Myocyte (in vitro differentiated cells): Measurements from ENCODE around the gene LRPAP1. TPM values are rescaled to one million over a fixed set of nuclear protein-coding genes. Genes with fewer than 3 reads are reported as not detected.
"Not testable (repeated sequence)": the region's sequence is repeated elsewhere in the genome, so short reads cannot be mapped to it uniquely, and the experiment has no call there.

Experiments used
- DNase-seq: peaks from one replicate; pipeline ENCODE4 v3.0.0-alpha.2; 2012; ENCODE audit warnings: low read depth
- total RNA-seq: library from RNA; depleted of rRNA; stranded (reverse); fragments of >200 nt; gene quantifications from 2 replicates; pipeline ENCODE4 v1.2.3, GENCODE V29; 2014

LRPAP1 gene
- total RNA-seq, 1 donor from 2014 or later = 194 TPM

DNA sequence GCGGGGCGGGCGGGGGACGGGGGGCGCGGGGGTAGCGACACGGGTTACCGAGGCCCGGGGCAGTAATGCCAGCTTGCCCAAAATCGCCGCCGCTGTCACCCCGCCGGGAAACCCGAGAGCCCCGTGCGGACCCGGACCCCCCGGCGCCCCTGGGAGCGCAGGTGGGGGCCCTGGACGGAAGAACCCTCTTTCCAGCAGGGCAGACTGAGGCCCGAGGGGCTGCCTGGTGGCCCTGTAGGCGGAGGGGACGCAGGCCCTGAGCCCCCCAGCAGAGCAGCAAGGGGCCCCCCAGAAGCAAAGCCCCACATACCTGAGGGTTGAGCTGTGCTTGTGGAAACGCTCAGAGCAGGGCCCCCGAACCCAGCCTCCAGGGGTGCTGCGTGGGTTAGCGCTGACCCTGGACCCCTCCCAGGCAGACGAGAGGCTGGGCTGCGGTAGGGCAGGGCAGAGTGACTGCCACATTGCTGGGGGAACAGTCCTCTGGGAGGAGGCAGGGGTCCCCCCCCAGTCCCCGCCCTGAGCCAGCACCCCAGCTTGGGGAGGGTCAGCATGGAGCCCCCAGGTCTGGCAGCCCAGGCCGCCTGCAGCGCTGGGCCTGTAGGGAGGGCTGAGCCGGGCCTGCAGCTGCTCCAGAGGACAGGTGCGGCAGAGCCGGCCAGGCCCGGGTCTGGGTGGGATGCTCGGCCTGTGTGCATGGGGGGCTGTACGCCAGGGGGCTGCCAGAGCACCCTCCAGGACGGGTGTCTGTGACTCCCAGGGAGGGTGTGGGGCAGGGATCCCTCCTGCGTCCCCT, 68.5 kb downstream of the LRPAP1 start:
- DNase-seq = peak; percentile 54

DNA sequence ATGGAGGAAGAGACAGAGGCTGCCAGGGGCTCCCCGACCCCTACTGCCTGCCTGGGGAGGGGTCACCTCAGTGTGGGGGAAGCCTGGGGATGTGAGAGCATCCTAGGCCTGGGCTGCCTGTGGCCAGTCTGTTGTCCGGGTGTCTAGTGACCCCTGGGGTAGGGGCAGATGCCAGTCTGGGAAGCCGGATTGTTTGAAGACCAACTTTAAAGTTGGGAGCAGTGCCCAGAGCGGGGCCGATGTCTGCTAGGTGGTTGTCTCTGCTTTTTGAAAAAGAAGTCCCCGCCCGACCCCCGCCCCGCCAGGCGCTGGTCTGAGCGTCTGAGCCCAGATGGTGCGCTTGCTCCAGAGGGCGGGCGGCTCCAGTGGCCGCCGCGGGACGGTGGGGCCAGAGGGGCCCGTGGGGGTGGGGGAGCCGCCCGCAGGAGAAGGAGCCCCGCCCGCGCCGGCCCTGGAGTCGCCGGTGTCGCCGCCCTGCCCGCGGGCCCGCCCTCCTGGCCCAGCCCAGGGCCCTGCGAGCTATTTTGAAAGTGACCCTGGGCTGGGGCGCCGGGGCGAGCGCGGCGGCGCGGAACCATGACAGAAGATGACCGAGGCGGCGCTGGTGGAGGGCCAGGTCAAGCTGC, 69.3 kb downstream of the LRPAP1 start, which contains the start of gene DOK7:
Gene DOK7, plus strand, starts transcription at position 517 of the 626 bp plus-strand sequence. Its CDS starts 70 bp downstream, at position 587.
- peak; percentile 84 for DNase-seq

DNA sequence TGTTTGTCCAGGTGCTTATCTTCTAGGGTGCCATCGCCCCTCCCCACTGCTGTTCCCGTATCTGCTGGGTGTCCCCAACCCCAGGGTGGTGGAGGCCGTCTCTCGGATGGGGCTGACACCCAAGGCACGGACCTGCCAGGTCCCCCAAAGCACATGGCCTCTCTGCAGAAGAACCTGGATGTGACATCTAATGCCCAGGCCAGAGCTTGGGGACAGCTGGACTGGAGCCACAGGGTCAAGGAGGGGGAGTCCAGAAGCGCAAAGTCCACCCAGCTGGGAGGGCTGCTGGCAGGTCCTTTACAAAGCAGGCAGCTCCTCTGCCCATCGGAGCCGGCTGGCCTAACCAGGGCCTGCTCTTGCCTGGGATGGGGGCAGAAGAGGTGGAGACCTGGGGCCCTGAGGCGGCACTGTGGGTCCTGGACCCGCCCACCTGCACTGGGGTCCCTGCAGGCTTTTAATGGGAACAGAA, 69.9 kb downstream of the LRPAP1 start:
- peak; percentile 72 for DNase-seq

DNA sequence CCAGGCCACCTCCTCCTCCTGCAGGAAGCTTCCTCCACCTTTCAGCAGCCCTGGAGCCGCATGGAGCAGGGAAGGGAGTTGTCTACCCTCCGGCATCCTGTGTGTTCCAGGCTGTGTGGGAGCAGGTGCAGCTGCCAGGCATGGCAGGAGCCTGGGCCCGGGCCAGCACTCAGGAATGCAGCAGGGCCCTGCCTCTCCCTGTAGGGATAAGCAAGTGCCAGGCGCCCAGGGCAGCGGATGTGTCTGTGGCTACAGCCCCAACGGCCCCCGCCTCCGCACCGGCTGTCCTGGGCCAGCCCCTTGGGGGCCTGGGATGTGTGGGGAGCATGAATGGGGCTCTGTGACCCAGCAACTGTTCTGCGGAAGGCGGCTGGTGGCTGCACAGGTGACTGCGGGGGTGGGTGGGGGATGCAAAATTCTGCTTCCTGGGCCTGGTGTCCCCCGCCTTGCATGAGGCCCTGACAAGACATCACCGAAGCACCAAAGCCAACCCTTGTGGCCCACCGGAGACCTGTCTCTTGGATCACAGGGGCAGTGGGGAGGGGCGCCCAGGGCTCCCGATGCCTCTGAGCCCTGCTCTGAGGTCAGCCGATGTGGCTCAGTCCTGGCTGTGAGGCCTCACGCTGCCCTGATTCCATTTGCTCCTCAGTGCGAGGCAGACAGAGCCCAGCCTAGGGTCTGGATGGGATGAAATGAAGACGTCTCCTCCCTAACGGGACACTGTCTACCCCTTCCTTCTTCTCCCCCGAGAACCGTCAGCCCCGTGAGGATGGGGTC, 70.5 kb downstream of the LRPAP1 start:
- DNase-seq = peak; percentile 98

DNA sequence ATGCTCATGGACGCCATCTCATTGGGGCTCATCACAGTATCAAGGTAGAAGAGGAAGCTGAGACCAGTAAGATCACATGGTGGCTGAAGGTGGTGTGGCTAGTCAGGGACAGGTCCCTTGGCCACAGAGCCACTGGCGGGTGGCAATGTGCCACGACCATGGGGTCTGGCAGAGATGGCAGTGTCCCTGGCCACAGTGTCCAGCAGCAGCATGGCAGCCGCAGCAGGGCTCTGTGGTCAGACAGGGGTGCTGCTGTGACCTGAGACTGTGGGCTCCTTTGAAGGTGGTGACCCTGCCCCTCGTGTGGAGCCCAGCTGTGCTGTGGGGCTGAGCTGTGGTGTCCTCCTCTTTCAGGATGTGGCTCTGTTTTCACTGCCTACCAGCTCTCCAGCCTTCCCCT, 71.3 kb downstream of the LRPAP1 start:
- peak; percentile 90 for DNase-seq

DNA sequence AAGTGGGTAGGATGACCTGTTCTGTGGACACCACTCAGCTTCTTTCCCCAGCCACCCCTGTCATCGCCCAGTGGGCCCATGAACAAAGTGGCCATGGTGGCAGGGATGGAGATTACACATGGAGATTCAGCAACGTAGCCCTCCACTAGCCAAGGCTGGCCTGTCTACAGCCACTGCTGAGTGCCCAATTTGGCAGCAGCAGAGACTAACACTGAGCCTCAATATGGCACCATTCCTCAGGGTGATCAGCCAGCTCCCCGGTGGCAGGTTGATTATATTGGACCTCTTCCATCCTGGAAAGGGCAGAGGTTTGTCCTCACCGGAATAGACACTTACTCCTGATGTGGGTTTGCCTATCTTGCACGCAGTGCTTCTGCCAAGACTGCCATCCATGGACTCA, 73.1 kb downstream of the LRPAP1 start:
- DNase-seq = not testable (repeated sequence)

DNA sequence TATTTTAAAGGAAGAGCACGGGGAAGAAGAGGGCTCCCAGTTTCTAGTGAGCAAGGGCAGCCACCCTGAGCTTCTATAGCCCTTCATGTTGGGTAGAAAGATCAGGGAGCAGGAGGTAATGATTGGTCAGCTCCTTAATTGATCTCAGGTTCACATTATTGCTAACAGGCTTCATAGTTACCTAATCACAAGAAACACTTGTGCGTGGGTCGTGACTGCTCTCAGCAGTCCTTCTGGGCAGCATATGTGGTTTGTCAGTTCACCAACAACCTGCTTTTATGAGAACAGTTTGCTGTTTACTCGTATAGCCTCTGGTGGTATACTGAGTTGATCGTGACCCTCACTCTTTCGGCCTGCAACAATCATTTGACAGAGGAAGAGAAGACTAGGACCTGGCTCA, 73.9 kb downstream of the LRPAP1 start:
- DNase-seq = no peak

DNA sequence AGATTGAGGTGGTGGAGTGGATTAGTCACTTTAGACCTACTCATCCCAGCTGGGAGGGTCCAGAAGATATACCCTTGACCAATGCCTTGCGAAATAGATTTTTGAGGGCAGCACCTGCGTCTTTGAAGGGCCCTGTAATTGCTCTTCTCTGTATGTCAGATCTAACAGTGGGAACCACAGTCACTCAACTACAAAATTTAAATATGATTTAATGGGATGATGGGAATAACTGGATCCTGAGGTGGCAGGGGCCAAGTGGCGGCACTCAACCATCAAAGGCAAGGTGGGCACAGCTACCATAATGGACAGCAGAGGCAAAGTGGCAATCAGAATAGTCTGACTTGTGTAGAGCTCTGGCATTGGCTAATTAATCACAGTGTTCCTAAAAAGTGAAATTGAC, 76.6 kb downstream of the LRPAP1 start:
- DNase-seq = not testable (repeated sequence)

Other genes with a start within 250 kb of the LRPAP1 start
- gene RGS12, start 239.4 kb downstream of the LRPAP1 start, total RNA-seq = 27.2 and 29.0 TPM in 2 replicates
- gene HGFAC, start 90.5 kb downstream of the LRPAP1 start, total RNA-seq = 0.47 and 0.48 TPM in 2 replicates
- 112 and 228 TPM in 2 replicates for gene DOK7, start 69.1 kb downstream of the LRPAP1 start, total RNA-seq
- 8.7 and 9.9 TPM in 2 replicates for gene ADRA2C, start 234.0 kb upstream of the LRPAP1 start, total RNA-seq